Endothelial cell of hepatic sinusoid (primary cell): ENCODE measurements around the gene SH3BGRL.

ENCODE experiments used
- in situ Hi-C: cut with HindIII; loops from 2 replicates; pipeline ENCODE4 v1.10.0; 2017; ENCODE audit warnings: low sequenced_read_pairs

The SH3BGRL gene

GRCh38 chrX:81201671-81202455 lies at the start of gene SH3BGRL, which contains the start of gene HMGN5:
SH3BGRL (plus strand) TSS chrX:81202102; CDS start chrX:81202201, 99 bp downstream.
HMGN5 (minus strand) TSS chrX:81201913; CDS start chrX:81121549, 80,364 bp downstream.
- in situ Hi-C loops, result no loop called here

GRCh38 chrX:81168391-81168790 lies 33.5 kb upstream of the SH3BGRL start:
- in situ Hi-C loops, result no loop called here

GRCh38 chrX:81174286-81174685 lies 27.6 kb upstream of the SH3BGRL start:
- in situ Hi-C loops, result no loop called here

- in situ Hi-C loops, result no loop called here
These were observed 6.6 kb upstream of the SH3BGRL start for GRCh38 chrX:81195259-81195658.

- in situ Hi-C loops, result no loop called here
These were observed 6.2 kb upstream of the SH3BGRL start for GRCh38 chrX:81195712-81196111.

- in situ Hi-C loops, result no loop called here
These were observed 831 bp upstream of the SH3BGRL start for GRCh38 chrX:81201071-81201470.

- in situ Hi-C loops, result no loop called here
These were observed 536 bp downstream of the SH3BGRL start for GRCh38 chrX:81202456-81202819.

GRCh38 chrX:81202943-81203342 lies 1.0 kb downstream of the SH3BGRL start:
- in situ Hi-C loops, result no loop called here

- in situ Hi-C loops, result no loop called here
These were observed 3.6 kb downstream of the SH3BGRL start for GRCh38 chrX:81205551-81205950.

- in situ Hi-C loops, result no loop called here
These were observed 4.6 kb downstream of the SH3BGRL start for GRCh38 chrX:81206476-81206875.

- in situ Hi-C loops, result no loop called here
These were observed 7.0 kb downstream of the SH3BGRL start for GRCh38 chrX:81208916-81209315.

- in situ Hi-C loops, result no loop called here
These were observed 13.8 kb downstream of the SH3BGRL start for GRCh38 chrX:81215685-81216084.

GRCh38 chrX:81229229-81229628 lies 27.3 kb downstream of the SH3BGRL start:
- in situ Hi-C loops, result no loop called here

GRCh38 chrX:81229901-81230300 lies 28.0 kb downstream of the SH3BGRL start:
- in situ Hi-C loops, result no loop called here

- in situ Hi-C loops, result no loop called here
These were observed 29.6 kb downstream of the SH3BGRL start for GRCh38 chrX:81231476-81231875.

GRCh38 chrX:81232218-81232617 lies 30.3 kb downstream of the SH3BGRL start:
- in situ Hi-C loops, result no loop called here

GRCh38 chrX:81237516-81237915 lies 35.6 kb downstream of the SH3BGRL start:
- in situ Hi-C loops, result no loop called here

- in situ Hi-C loops, result no loop called here
These were observed 36.3 kb downstream of the SH3BGRL start for GRCh38 chrX:81238166-81238565.

- in situ Hi-C loops, result loop anchor here (5.0 kb wide), 1 partner anchor 96 kb away; no protein-coding TSS in a partner anchor
These were observed 38.9 kb downstream of the SH3BGRL start for GRCh38 chrX:81240701-81241331.

- in situ Hi-C loops, result loop anchor here (5.0 kb wide), 1 partner anchor 96 kb away; no protein-coding TSS in a partner anchor
These were observed 39.9 kb downstream of the SH3BGRL start for GRCh38 chrX:81241753-81242152.

- in situ Hi-C loops, result no loop called here
These were observed 54.0 kb downstream of the SH3BGRL start for GRCh38 chrX:81255876-81256275.

- in situ Hi-C loops, result no loop called here
These were observed 55.9 kb downstream of the SH3BGRL start for GRCh38 chrX:81257817-81258216.
